Right renal cortex interstitium (tissue), 3 donors: Measurements from ENCODE around the gene KLHDC4. TPM values are rescaled to one million over a fixed set of nuclear protein-coding genes. Genes with fewer than 3 reads are reported as not detected.
A peak's percentile ranks its signal among the peaks of the same experiment; 100 is the strongest.
"Not testable (repeated sequence)": the region's sequence is repeated elsewhere in the genome, so short reads cannot be mapped to it uniquely, and the experiment has no call there.

ENCODE experiments used
- DNase-seq, 3 donors: peaks; one replicate each; pipeline ENCODE4 v3.0.0-alpha.2; 2013; ENCODE audit warnings: low read depth in 3 of 3, low spot score in 2 of 3
- polyA plus RNA-seq, 3 donors: library from polyadenylated mRNA; unstranded; fragments of 120-200 nt; gene quantifications; one replicate each; pipeline ENCODE4 v1.2.1, GENCODE V29; 2013; ENCODE audit not compliant: insufficient read length in 3 of 3

Gene KLHDC4
- polyA plus RNA-seq, 3 donors, result 21.6 to 24.2 (median 24.0) TPM

- not testable (repeated sequence) for DNase-seq
These were observed 23.1 kb upstream of the KLHDC4 start for GRCh38 chr16:87788730-87789436.

- not testable (repeated sequence) for DNase-seq
These were observed 21.8 kb upstream of the KLHDC4 start for GRCh38 chr16:87787451-87788091.

- DNase-seq, result no peak
These were observed 19.0 kb upstream of the KLHDC4 start for GRCh38 chr16:87784812-87785211.

- no peak for DNase-seq
These were observed 16.2 kb upstream of the KLHDC4 start for GRCh38 chr16:87782033-87782432.

- no peak for DNase-seq
These were observed 14.7 kb upstream of the KLHDC4 start for GRCh38 chr16:87780385-87780989.

- peak in 1 of 3 donors; percentile 65 for DNase-seq
These were observed 13.2 kb upstream of the KLHDC4 start for GRCh38 chr16:87778830-87779579.

- DNase-seq, result no peak
These were observed 12.7 kb upstream of the KLHDC4 start for GRCh38 chr16:87778476-87778829.

- DNase-seq, result not testable (repeated sequence)
These were observed 8.1 kb upstream of the KLHDC4 start for GRCh38 chr16:87773836-87774235.

- not testable (repeated sequence) for DNase-seq
These were observed 1.7 kb upstream of the KLHDC4 start for GRCh38 chr16:87767456-87767855.

GRCh38 chr16:87766485-87766797 lies 655 bp upstream of the KLHDC4 start:
- DNase-seq, result no peak

GRCh38 chr16:87765473-87765775 lies 362 bp downstream of the KLHDC4 start:
- no peak for DNase-seq

GRCh38 chr16:87764600-87765472 lies 950 bp downstream of the KLHDC4 start:
- no peak for DNase-seq

- no peak for DNase-seq
These were observed 3.2 kb downstream of the KLHDC4 start for GRCh38 chr16:87762620-87763019.

- no peak for DNase-seq
These were observed 3.7 kb downstream of the KLHDC4 start for GRCh38 chr16:87762071-87762571.

- DNase-seq, result no peak
These were observed 4.7 kb downstream of the KLHDC4 start for GRCh38 chr16:87761060-87761459.

- no peak for DNase-seq
These were observed 7.9 kb downstream of the KLHDC4 start for GRCh38 chr16:87757841-87758426.

GRCh38 chr16:87754535-87754934 lies 11.3 kb downstream of the KLHDC4 start:
- no peak for DNase-seq

- no peak for DNase-seq
These were observed 18.0 kb downstream of the KLHDC4 start for GRCh38 chr16:87747626-87748414.

- DNase-seq, result no peak
These were observed 19.6 kb downstream of the KLHDC4 start for GRCh38 chr16:87746178-87746577.
